ENCODE results near the gene MRPS12. TPM values are rescaled to one million over a fixed set of nuclear protein-coding genes. Genes with fewer than 3 reads are reported as not detected.
"Not testable (repeated sequence)": the region's sequence is repeated elsewhere in the genome, so short reads cannot be mapped to it uniquely, and the experiment has no call there.

Gene MRPS12
- total and polyA plus RNA-seq, 10 donors = 23.2 to 47.8 (median 27.7) TPM

- 92 to 98% (median 94%) methylated on average over 2 of the region's 2 CpGs for WGBS, 5 donors
- TF ChIP-seq POLR2A (IDR thresholded peaks at IDR 0.05) = no peak
- H3K36me3 ChIP-seq = no peaks in the 10 kb centered on the region
- H3K4me1 ChIP-seq = peaks cover 0 to 8% (median 5%) of the 10 kb centered on the region in 6 donors
- no peaks in the 10 kb centered on the region for H3K9me3 ChIP-seq
- intact Hi-C loops (cut with DNase I; ENCODE audit: low total_unique reads) = no loop called here
- H3K27me3 ChIP-seq (replicated peaks in 1 of 7) = peaks cover 0 to 18% (median 0%) of the 10 kb centered on the region in 7 donors
- H3K27ac ChIP-seq = no peak overlapping the region
- no peak for DNase-seq
- H3K4me3 ChIP-seq = no peak overlapping the region
Observed at GRCh38 chr19:38964738-38965137, 34.0 kb downstream of the MRPS12 start.

DNA sequence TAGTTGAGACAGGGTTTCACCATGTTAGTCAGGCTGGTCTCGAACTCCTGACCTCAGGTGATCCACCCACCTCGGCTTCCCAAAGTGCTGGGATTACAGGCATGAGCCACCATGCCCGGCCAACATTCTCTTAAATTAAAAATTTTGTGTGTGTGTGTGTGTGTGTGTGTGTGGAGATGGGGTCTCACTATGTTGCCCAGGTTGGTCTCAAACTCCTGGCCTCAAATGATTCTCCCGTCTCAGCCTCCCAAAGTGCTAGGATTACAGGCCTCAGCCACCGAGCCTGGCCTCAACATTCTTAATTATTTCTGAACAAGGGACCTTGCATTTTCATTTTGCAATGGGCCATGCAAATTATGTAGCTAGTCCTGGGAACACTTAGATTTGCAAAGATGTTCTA lies 35.4 kb downstream of the MRPS12 start:
- WGBS, 5 donors = 89 to 98% (median 89%) methylated on average over 5 of the region's 5 CpGs
- DNase-seq; H3K9me3 ChIP-seq; intact Hi-C loops (cut with DNase I; ENCODE audit: low total_unique reads); H3K4me3 ChIP-seq; H3K27ac ChIP-seq; H3K4me1 ChIP-seq; H3K36me3 ChIP-seq: not testable (repeated sequence)
- peaks cover 0 to 18% (median 0%) of the 10 kb centered on the region in 7 donors for H3K27me3 ChIP-seq (replicated peaks in 1 of 7)

DNA sequence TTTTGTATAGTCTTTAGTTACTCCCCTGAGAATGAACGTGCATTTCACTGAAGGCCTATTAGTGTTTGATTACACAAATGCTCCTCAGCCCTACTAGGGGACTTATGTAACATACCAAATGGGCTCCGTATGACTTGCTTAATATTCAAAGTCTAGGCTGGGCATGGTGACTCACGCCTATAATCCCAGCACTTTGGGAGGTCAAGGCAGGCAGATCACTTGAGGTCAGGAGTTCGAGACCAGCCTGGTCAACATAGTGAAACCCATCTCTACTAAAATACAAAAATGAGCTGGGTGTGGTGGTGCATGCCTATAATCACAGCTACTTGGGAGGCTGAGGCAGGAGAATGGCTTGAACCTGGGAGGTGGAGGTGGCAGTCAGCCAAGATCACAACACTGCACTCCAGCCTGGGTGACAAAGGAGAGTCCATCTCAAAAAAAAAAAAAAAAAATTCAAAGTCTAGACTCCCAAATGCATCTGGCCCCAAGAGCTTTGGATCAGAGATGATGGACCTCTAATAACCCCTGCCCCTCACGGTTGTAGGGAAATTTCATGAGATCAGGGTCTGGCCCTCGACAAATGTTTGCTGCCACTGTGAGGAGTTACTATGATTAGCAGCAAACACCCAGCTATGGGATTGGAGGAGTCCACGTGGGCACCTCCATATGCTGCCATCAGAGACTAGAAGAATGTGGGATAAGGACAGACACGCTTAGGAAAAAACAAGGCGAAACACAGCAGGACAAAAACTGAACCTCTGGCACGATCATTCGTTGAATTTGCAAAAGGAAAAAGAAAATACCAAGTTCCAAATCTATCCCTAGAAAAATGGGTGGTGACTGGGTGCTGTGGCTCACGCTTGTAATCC lies 40.2 kb downstream of the MRPS12 start:
- H3K27ac ChIP-seq = no peak overlapping the region
- H3K27me3 ChIP-seq (replicated peaks in 1 of 7) = peaks cover 0 to 32% (median 10%) of the 10 kb centered on the region in 7 donors
- H3K4me1 ChIP-seq = peaks cover 0 to 11% (median 8%) of the 10 kb centered on the region in 6 donors
- H3K4me3 ChIP-seq = no peak overlapping the region
- DNase-seq = no peak
- WGBS, 5 donors = 80 to 88% (median 85%) methylated on average over 12 of the region's 12 CpGs
- H3K36me3 ChIP-seq = no peaks in the 10 kb centered on the region
- H3K9me3 ChIP-seq = no peaks in the 10 kb centered on the region
- no peak for TF ChIP-seq POLR2A (IDR thresholded peaks at IDR 0.05)
- TF ChIP-seq POLR2AphosphoS5 (IDR thresholded peaks at IDR 0.05) = no peak
- TF ChIP-seq, protein P1, sequence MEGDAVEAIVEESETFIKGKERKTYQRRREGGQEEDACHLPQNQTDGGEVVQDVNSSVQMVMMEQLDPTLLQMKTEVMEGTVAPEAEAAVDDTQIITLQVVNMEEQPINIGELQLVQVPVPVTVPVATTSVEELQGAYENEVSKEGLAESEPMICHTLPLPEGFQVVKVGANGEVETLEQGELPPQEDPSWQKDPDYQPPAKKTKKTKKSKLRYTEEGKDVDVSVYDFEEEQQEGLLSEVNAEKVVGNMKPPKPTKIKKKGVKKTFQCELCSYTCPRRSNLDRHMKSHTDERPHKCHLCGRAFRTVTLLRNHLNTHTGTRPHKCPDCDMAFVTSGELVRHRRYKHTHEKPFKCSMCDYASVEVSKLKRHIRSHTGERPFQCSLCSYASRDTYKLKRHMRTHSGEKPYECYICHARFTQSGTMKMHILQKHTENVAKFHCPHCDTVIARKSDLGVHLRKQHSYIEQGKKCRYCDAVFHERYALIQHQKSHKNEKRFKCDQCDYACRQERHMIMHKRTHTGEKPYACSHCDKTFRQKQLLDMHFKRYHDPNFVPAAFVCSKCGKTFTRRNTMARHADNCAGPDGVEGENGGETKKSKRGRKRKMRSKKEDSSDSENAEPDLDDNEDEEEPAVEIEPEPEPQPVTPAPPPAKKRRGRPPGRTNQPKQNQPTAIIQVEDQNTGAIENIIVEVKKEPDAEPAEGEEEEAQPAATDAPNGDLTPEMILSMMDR (IDR thresholded peaks at IDR 0.05 in 8 of 11, conservative IDR thresholded peaks at IDR 0.05 in 3 of 11) = no peak
- intact Hi-C loops (cut with DNase I; ENCODE audit: low total_unique reads) = no loop called here

DNA sequence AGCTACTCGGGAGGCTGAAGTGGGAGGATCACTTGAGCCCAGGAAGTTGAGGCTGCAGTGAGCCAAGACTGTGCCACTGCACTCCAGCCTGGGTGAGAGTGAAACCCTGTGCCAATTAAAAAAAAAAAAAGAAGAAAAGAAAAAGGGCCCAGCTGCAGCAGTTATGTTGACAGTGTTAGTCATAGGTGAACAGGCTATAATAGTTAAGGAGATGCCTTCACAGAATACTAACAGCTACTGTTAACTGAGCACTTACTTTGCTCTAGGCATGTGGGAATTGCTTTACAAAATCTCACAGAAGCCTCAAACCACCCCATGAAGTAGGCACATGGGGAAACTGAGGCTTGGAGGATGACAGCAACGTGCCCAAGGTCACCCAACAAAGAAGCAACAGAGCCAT lies 40.9 kb downstream of the MRPS12 start:
- no peaks in the 10 kb centered on the region for H3K36me3 ChIP-seq
- peaks cover 0 to 17% (median 8%) of the 10 kb centered on the region in 6 donors for H3K4me1 ChIP-seq
- intact Hi-C loops (cut with DNase I; ENCODE audit: low total_unique reads) = no loop called here
- H3K4me3 ChIP-seq = no peak overlapping the region
- no peak for TF ChIP-seq POLR2AphosphoS5 (IDR thresholded peaks at IDR 0.05)
- TF ChIP-seq, protein P1 (IDR thresholded peaks at IDR 0.05 in 8 of 11, conservative IDR thresholded peaks at IDR 0.05 in 3 of 11) = no peak
- no peak for TF ChIP-seq POLR2A (IDR thresholded peaks at IDR 0.05)
- H3K27ac ChIP-seq = no peak overlapping the region
- H3K27me3 ChIP-seq (replicated peaks in 1 of 7) = peaks cover 0 to 40% (median 18%) of the 10 kb centered on the region in 7 donors
- no peak for DNase-seq
- no peaks in the 10 kb centered on the region for H3K9me3 ChIP-seq
- 76 to 88% (median 82%) methylated on average over 1 to 2 of the region's 2 CpGs for WGBS, 5 donors

GRCh38 chr19:38974624-38975213 lies 44.0 kb downstream of the MRPS12 start:
- intact Hi-C loops (cut with DNase I; ENCODE audit: low total_unique reads) = no loop called here
- peaks cover 0 to 56% (median 18%) of the 10 kb centered on the region in 7 donors for H3K27me3 ChIP-seq (replicated peaks in 1 of 7)
- no peaks in the 10 kb centered on the region for H3K36me3 ChIP-seq
- peak overlapping the region in 7 of 8 donors; percentile 15 to 64 (median 36) for H3K4me3 ChIP-seq
- H3K4me1 ChIP-seq = peaks cover 0 to 17% (median 8%) of the 10 kb centered on the region in 6 donors
- H3K9me3 ChIP-seq = peaks cover 0 to 4% (median under 1%) of the 10 kb centered on the region in 8 donors
- H3K27ac ChIP-seq = peak overlapping the region in 6 of 8 donors; percentile 24 to 74 (median 69)
- DNase-seq = no peak
- WGBS, 5 donors = 67 to 78% (median 76%) methylated on average over 19 of the region's 19 CpGs
- TF ChIP-seq, protein P1 (IDR thresholded peaks at IDR 0.05 in 8 of 11, conservative IDR thresholded peaks at IDR 0.05 in 3 of 11) = no peak
- no peak for TF ChIP-seq POLR2AphosphoS5 (IDR thresholded peaks at IDR 0.05)
- TF ChIP-seq POLR2A (IDR thresholded peaks at IDR 0.05) = no peak

Data from spleen (tissue), 11 donors.